A673 (cell line): ENCODE measurements around the gene HDAC4. TPM values are rescaled to one million over a fixed set of nuclear protein-coding genes. Genes with fewer than 3 reads are reported as not detected.

Experiments
- BruUV-seq: library from RNA; stranded (reverse); fragments of 400-500 nt; replicated peaks from 2 replicates; lab custom pipeline; 2021; lab: Mats Ljungman, UMichigan
- CTCF ChIA-PET: fragments of 300-600 bp; sonication (Branson Sonifier 250); formaldehyde crosslinking; loops from one replicate; lab custom pipeline; 2022; ENCODE audit warnings: antibody characterized with exemption; lab: Charles Lee
- POLR2A ChIA-PET: fragments of 300-600 bp; sonication (Branson Sonifier 250); formaldehyde crosslinking; loops from one replicate; lab custom pipeline; 2022; ENCODE audit warnings: antibody characterized with exemption; ENCODE audit not compliant: low non-redundant PET; lab: Charles Lee
- DNase-seq: peaks from one replicate; pipeline ENCODE4 v3.0.0-alpha.2; 2015; ENCODE audit warnings: low spot score
- H3K27ac ChIP-seq: fragments of 200-600 bp; sonication (generic); 2 replicates; pipeline ENCODE4 v1.5.1; 2016; ENCODE audit warnings: mixed run types, low read depth, mild to moderate bottlenecking, mixed read lengths, antibody characterized with exemption, low read length; ENCODE audit not compliant: poor library complexity, severe bottlenecking
- H3K27me3 ChIP-seq: fragments of 200-600 bp; sonication (generic); replicated peaks from 2 replicates; pipeline ENCODE4 v1.6.1; 2017; ENCODE audit warnings: mixed run types, low read depth, mild to moderate bottlenecking, mixed read lengths, antibody characterized with exemption, low read length; ENCODE audit not compliant: insufficient read depth, poor library complexity
- H3K36me3 ChIP-seq: fragments of 200-600 bp; sonication (generic); 2 replicates; pipeline ENCODE4 v1.6.1; 2016; ENCODE audit warnings: mixed run types, mild to moderate bottlenecking, mixed read lengths, antibody characterized with exemption, low read length; ENCODE audit not compliant: insufficient read depth, poor library complexity, severe bottlenecking
- H3K4me1 ChIP-seq: fragments of 200-600 bp; sonication (generic); 2 replicates; pipeline ENCODE4 v1.6.1; 2017; ENCODE audit warnings: mixed run types, mild to moderate bottlenecking, mixed read lengths, antibody characterized with exemption, low read length; ENCODE audit not compliant: insufficient read depth, poor library complexity, severe bottlenecking
- H3K4me3 ChIP-seq: fragments of 200-600 bp; sonication (generic); 2 replicates; pipeline ENCODE4 v1.5.1; 2016; ENCODE audit warnings: low read depth, mixed run types, mild to moderate bottlenecking, mixed read lengths, low read length; ENCODE audit not compliant: poor library complexity, severe bottlenecking
- H3K9me3 ChIP-seq: fragments of 200-600 bp; sonication (generic); 2 replicates; pipeline ENCODE4 v1.6.1; 2016; ENCODE audit warnings: mixed run types, low read depth, mild to moderate bottlenecking, mixed read lengths, antibody characterized with exemption, low read length; ENCODE audit not compliant: poor library complexity, severe bottlenecking
- EZH2 ChIP-seq: fragments of 200-600 bp; sonication (generic); IDR thresholded peaks from 2 replicates; pipeline ENCODE4 v1.6.1; 2017; ENCODE audit warnings: borderline replicate concordance, low read depth, mild to moderate bottlenecking, mixed read lengths, antibody characterized with exemption, low read length; ENCODE audit not compliant: poor library complexity, severe bottlenecking
- intact Hi-C: fragments of 100-400 bp; cut with micrococcal nuclease; formaldehyde crosslinking; loops from one replicate; pipeline ENCODE4 v1.10.0; 2022; ENCODE audit not compliant: unreplicated experiment
- total RNA-seq: library from RNA; stranded (reverse); gene quantifications from 2 replicates; pipeline ENCODE4 v1.2.3, GENCODE V29; 2021
- TF ChIP-seq, protein P1 (sequence below): fragments of 300-800, 200-600 bp; sonication (generic); conservative IDR thresholded peaks from 2 replicates; pipeline ENCODE4 v1.5.1; 2017; ENCODE audit warnings: low read depth, mild to moderate bottlenecking, antibody characterized with exemption, low read length, moderate library complexity, mixed read lengths

HDAC4 gene
- total RNA-seq, 1 experiment from 2014 or later: 40.0 TPM

GRCh38 chr2:239017491-239018098 lies 383.2 kb downstream of the HDAC4 start:
- H3K9me3 ChIP-seq: no peaks in the 10 kb centered on the region
- BruUV-seq: no TSS peak
- no peaks in the 10 kb centered on the region for H3K4me1 ChIP-seq
- H3K4me3 ChIP-seq: no peak overlapping the region
- DNase-seq: no peak
- ChIA-PET POLR2A (no interaction called here), CTCF (no interaction called here)
- no peak overlapping the region for H3K27ac ChIP-seq
- peaks cover 16% of the 10 kb centered on the region for H3K27me3 ChIP-seq
- intact Hi-C loops: no loop called here
- no peaks in the 10 kb centered on the region for H3K36me3 ChIP-seq
- no peak for TF ChIP-seq EZH2

DNA sequence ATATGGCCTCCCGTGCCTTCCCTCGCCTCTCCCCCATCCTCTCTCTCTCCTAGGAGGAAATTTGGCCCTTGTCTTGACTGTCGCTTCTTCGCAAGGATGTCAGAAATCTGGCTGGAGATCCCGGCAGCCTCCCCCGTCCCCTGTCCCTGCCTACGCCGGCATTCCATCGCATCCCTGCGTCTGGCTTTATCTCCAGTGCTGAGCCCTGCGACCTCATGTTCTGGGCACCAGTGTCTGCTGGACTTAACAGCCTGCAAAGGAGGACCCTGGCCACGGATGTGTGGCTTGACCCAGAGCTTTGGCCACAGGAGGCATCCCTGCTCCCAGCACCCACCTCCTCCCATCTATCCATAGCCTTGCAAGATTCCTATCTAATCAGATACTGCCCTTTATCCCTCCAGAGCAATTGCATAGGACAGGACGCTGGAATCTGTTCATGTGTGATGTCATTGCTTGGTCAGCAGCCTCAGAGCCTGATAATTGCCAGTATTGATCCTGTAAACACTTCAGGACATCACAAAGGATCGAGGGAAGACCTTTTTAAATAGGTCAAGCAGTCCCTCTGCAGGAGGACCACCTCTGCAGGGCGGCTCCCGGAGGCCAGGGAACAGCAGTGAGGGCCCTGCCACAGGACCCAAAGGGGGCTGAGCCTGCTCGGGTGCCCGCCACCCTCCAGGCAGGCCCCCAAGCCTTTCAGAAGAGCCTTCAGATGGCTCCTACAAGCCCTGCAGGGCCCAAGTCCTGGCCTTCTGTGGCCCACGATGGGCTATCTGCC lies 384.7 kb downstream of the HDAC4 start:
- no TSS peak for BruUV-seq
- H3K9me3 ChIP-seq: no peaks in the 10 kb centered on the region
- no peak for DNase-seq
- TF ChIP-seq, protein P1, sequence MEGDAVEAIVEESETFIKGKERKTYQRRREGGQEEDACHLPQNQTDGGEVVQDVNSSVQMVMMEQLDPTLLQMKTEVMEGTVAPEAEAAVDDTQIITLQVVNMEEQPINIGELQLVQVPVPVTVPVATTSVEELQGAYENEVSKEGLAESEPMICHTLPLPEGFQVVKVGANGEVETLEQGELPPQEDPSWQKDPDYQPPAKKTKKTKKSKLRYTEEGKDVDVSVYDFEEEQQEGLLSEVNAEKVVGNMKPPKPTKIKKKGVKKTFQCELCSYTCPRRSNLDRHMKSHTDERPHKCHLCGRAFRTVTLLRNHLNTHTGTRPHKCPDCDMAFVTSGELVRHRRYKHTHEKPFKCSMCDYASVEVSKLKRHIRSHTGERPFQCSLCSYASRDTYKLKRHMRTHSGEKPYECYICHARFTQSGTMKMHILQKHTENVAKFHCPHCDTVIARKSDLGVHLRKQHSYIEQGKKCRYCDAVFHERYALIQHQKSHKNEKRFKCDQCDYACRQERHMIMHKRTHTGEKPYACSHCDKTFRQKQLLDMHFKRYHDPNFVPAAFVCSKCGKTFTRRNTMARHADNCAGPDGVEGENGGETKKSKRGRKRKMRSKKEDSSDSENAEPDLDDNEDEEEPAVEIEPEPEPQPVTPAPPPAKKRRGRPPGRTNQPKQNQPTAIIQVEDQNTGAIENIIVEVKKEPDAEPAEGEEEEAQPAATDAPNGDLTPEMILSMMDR: no peak
- no peak for TF ChIP-seq EZH2
- H3K4me1 ChIP-seq: no peaks in the 10 kb centered on the region
- ChIA-PET CTCF (no interaction called here), POLR2A (no interaction called here)
- H3K4me3 ChIP-seq: no peak overlapping the region
- H3K27ac ChIP-seq: no peak overlapping the region
- no peaks in the 10 kb centered on the region for H3K36me3 ChIP-seq
- intact Hi-C loops: no loop called here
- H3K27me3 ChIP-seq: peaks cover 21% of the 10 kb centered on the region

DNA sequence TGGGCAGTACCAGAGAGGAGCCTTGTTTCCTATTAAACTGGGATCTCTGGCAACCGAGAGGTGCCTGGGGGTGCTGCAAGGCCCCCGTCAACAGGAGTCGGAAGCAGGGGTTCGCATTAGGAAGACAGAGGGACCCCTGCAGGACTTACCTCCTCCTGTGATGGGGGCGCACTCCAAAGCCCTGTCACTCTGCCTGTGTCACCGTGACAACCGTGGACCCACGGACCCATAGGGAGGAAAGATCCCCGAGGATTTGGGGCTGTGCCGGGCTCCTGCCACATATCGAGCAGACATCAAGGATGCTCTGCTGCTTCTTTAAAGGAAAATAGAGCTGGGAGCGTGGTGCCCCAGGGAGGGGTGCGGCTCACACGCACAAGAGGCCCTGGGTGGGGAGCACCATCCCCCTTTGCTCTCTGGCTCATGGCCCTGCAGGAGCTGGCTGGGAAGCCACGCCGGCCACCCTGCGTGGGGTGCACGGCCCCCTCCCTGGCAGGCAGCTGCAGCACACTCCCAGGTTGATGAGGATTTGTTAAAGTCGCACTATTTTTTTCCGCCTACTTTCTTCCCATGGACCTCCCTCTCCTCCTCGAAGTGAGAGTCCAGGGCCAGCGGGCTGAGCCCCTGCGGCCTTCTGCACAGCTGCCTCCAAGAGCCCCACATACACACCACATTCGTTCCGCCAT lies 385.5 kb downstream of the HDAC4 start:
- no peaks in the 10 kb centered on the region for H3K36me3 ChIP-seq
- H3K4me3 ChIP-seq: no peak overlapping the region
- no peaks in the 10 kb centered on the region for H3K4me1 ChIP-seq
- no peak overlapping the region for H3K27ac ChIP-seq
- ChIA-PET CTCF (no interaction called here), POLR2A (no interaction called here)
- H3K27me3 ChIP-seq: peaks cover 22% of the 10 kb centered on the region
- H3K9me3 ChIP-seq: no peaks in the 10 kb centered on the region
- BruUV-seq: no TSS peak
- TF ChIP-seq EZH2: no peak
- TF ChIP-seq, protein P1: no peak
- no peak for DNase-seq
- intact Hi-C loops: no loop called here
